Epithelial cell of prostate (primary cell): ENCODE measurements around the gene PRR33.

Experiments used
- DNase-seq: peaks from one replicate; pipeline ENCODE4 v3.0.0-alpha.2; 2011; ENCODE audit warnings: low read depth, low spot score
- H3K27ac ChIP-seq: fragments of 450-650 bp; 2 replicates; pipeline ENCODE4 v1.5.1; 2017; ENCODE audit warnings: mild to moderate bottlenecking

The PRR33 gene

GRCh38 chr11:1918436-1919315, 27.0 kb upstream of the PRR33 start:
- no peak for DNase-seq
- H3K27ac ChIP-seq: no peak overlapping the region

- no peak overlapping the region for H3K27ac ChIP-seq
- DNase-seq: no peak
Measured at GRCh38 chr11:1917523-1918435, 26.1 kb upstream of the PRR33 start.

- no peak overlapping the region for H3K27ac ChIP-seq
- no peak for DNase-seq
Measured at GRCh38 chr11:1916986-1917522, 25.4 kb upstream of the PRR33 start.

- H3K27ac ChIP-seq: no peak overlapping the region
- DNase-seq: no peak
Measured at GRCh38 chr11:1916132-1916985, 24.7 kb upstream of the PRR33 start.

- no peak overlapping the region for H3K27ac ChIP-seq
- no peak for DNase-seq
Measured at GRCh38 chr11:1915795-1916131, 24.1 kb upstream of the PRR33 start.

- no peak for DNase-seq
- H3K27ac ChIP-seq: no peak overlapping the region
Measured at GRCh38 chr11:1913271-1914060, 21.8 kb upstream of the PRR33 start.

GRCh38 chr11:1912289-1912878, 20.7 kb upstream of the PRR33 start:
- DNase-seq: no peak
- no peak overlapping the region for H3K27ac ChIP-seq

- no peak overlapping the region for H3K27ac ChIP-seq
- no peak for DNase-seq
Measured at GRCh38 chr11:1909524-1909923, 17.8 kb upstream of the PRR33 start.

- DNase-seq: no peak
- no peak overlapping the region for H3K27ac ChIP-seq
Measured at GRCh38 chr11:1908618-1909017, 16.9 kb upstream of the PRR33 start.

- no peak overlapping the region for H3K27ac ChIP-seq
- DNase-seq: no peak
Measured at GRCh38 chr11:1906611-1907423, 15.1 kb upstream of the PRR33 start.

GRCh38 chr11:1906181-1906580, 14.5 kb upstream of the PRR33 start:
- DNase-seq: no peak

GRCh38 chr11:1899686-1900085, 8.0 kb upstream of the PRR33 start:
- DNase-seq: no peak

More at GRCh38 chr11:1906181-1906580, 14.5 kb upstream of the PRR33 start:
- no peak overlapping the region for H3K27ac ChIP-seq

GRCh38 chr11:1899090-1899489, 7.4 kb upstream of the PRR33 start:
- no peak overlapping the region for H3K27ac ChIP-seq
- no peak for DNase-seq

More at GRCh38 chr11:1899686-1900085, 8.0 kb upstream of the PRR33 start:
- H3K27ac ChIP-seq: no peak overlapping the region

- DNase-seq: no peak
- no peak overlapping the region for H3K27ac ChIP-seq
Measured at GRCh38 chr11:1896923-1897322, 5.2 kb upstream of the PRR33 start.

GRCh38 chr11:1896468-1896867, 4.8 kb upstream of the PRR33 start:
- DNase-seq: no peak
- H3K27ac ChIP-seq: no peak overlapping the region

- no peak for DNase-seq
Measured at GRCh38 chr11:1894759-1895158, 3.1 kb upstream of the PRR33 start.

GRCh38 chr11:1893581-1894359, 2.1 kb upstream of the PRR33 start:
- DNase-seq: no peak

More at GRCh38 chr11:1894759-1895158, 3.1 kb upstream of the PRR33 start:
- H3K27ac ChIP-seq: no peak overlapping the region

More at GRCh38 chr11:1893581-1894359, 2.1 kb upstream of the PRR33 start:
- H3K27ac ChIP-seq: no peak overlapping the region
